ENCODE data around the gene CRELD2. TPM values are rescaled to one million over a fixed set of nuclear protein-coding genes. Genes with fewer than 3 reads are reported as not detected.

Gene CRELD2
- total and polyA plus RNA-seq, 2 of the 8 experiments (the other 6 are each of a cell fraction or from before 2014, with no cell fraction given), result 24.5 to 36.6 TPM

DNA sequence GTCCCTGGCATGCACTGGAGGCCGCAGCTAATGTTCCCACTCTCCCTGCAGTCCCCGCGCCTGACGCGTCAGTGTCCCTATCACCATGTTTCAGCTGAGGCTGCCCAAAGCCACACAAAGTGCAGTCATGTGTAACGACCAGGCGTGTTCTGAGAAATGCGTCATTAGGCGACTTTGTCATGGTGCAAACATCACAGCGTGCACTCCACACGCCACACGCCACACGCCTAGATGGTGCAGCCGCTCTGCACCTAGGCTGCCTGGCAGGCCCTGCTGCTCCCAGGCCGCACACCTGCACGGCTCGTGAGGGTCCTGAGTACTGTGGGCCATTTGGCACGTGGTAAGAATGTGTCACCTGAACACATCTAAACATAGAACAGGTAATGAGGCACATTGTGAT, 2.4 kb downstream of the CRELD2 start:
- Histone ChIP-seq H3K4me1 (replicated peaks in 1 of 4; ENCODE audit: control insufficient read depth in 3 of 4, insufficient read depth in 4 of 4, low read length in 3 of 4) (peaks cover 0 to 10% (median 1%) of the 10 kb centered on the region in 4 experiments; a peak in 5 of 7 replicates), H2BK20ac (ENCODE audit: low read length) (no peak overlapping the region), H2BK120ac (replicated peaks; ENCODE audit: low read depth, low read length) (no peak overlapping the region), H3K4ac (replicated peaks; ENCODE audit: insufficient read length, low read depth, low read length) (no peak overlapping the region), H3K4me2 (ENCODE audit: insufficient read depth in 1 of 2, low read depth in 2 of 2, low read length in 2 of 2) (no peak overlapping the region), H3K14ac (ENCODE audit: insufficient read length) (no peak overlapping the region), H3K9me3 (ENCODE audit: insufficient read depth in 2 of 2, low read depth in 1 of 2, low read length in 1 of 2) (no peaks in the 10 kb centered on the region), H2AK5ac (ENCODE audit: low read depth, low read length) (no peak overlapping the region), H3K18ac (ENCODE audit: extremely low read depth, low read length) (no peak overlapping the region), H3K36me3 (ENCODE audit: control insufficient read depth in 2 of 4, insufficient read depth in 4 of 4, low read length in 3 of 4) (peaks cover 0 to 3% (median 2%) of the 10 kb centered on the region in 4 experiments; a peak in 1 of 8 replicates), H4K5ac (ENCODE audit: insufficient read length, low read depth, low read length) (no peak overlapping the region), H4K20me1 (replicated peaks in 1 of 2; ENCODE audit: control insufficient read depth in 1 of 2, insufficient read depth in 2 of 2, low read length in 2 of 2) (peaks cover 2 to 3% of the 10 kb centered on the region in 2 experiments), H3K79me2 (ENCODE audit: control insufficient read depth in 1 of 2, insufficient read depth in 2 of 2, low read length in 2 of 2) (peaks cover 0 to 8% of the 10 kb centered on the region in 2 experiments; a peak in 1 of 4 replicates), H3K9ac (replicated peaks in 1 of 4; ENCODE audit: extremely low read depth in 1 of 4, low read depth in 3 of 4, low read length in 3 of 4) (no peak overlapping the region), H3K23ac (ENCODE audit: insufficient read length) (no peak overlapping the region), H3K4me3 (ENCODE audit: extremely low read depth in 1 of 4, insufficient read depth in 2 of 4, low read depth in 3 of 4, low read length in 4 of 4) (no peak overlapping the region), H3K79me1 (ENCODE audit: low read depth, low read length) (peaks cover 3% of the 10 kb centered on the region; the same call in 1 of the 2 replicates), H3K27ac (ENCODE audit: low read depth, low read length) (no peak overlapping the region), H4K8ac (ENCODE audit: extremely low read depth, insufficient read depth, low read length) (no peak overlapping the region), H2BK12ac (ENCODE audit: low read depth, low read length) (no peak overlapping the region), H3K23me2 (ENCODE audit: low read depth, low read length) (peaks cover 9% of the 10 kb centered on the region; the same call in 1 of the 2 replicates), H3K56ac (replicated peaks; ENCODE audit: insufficient read length, low read depth, low read length) (no peak overlapping the region), H3K27me3 (replicated peaks in 1 of 4; ENCODE audit: control insufficient read depth in 3 of 4, extremely low read depth in 1 of 4, insufficient read depth in 3 of 4, low read length in 3 of 4) (no peaks in the 10 kb centered on the region; a peak in 2 of 7 replicates), H2AFZ (ENCODE audit: low read length) (no peak overlapping the region), H4K91ac (replicated peaks; ENCODE audit: insufficient read length, low read length) (no peak overlapping the region), H2BK15ac (ENCODE audit: low read length) (no peak overlapping the region), H2BK5ac (ENCODE audit: low read depth, low read length) (peak overlapping the region; percentile 26; the same call in 1 of the 2 replicates)
- TF ChIP-seq HDAC6 (IDR thresholded peaks at IDR 0.05; ENCODE audit: low read depth, low read length), result no peak
- no peak for TF ChIP-seq MAX (IDR thresholded peaks at IDR 0.05)
- POLR2A ChIA-PET (ENCODE audit: partially characterized antibody), result interaction anchor here (0.8 kb wide), 1 partner anchor 40 kb away, joined by 3 read pairs; no protein-coding TSS in a partner anchor
- 92% methylated on average over 18 of the region's 18 CpGs; no CpG with 5 or more reads in 1 of the 2 experiments for WGBS, 2 experiments (ENCODE audit: extremely low coverage in 1 of 2, insufficient coverage in 1 of 2, insufficient read length in 1 of 2, insufficient replicate concordance in 2 of 2, low coverage in 1 of 2, low lambda C conversion rate in 2 of 2, missing lambda C conversion rate in 1 of 2)
- FAIRE-seq (no peak), DNase-seq (ENCODE audit: low read depth in 1 of 2, low spot score in 2 of 2) (no peak)
- CTCF ChIA-PET (ENCODE audit: partially characterized antibody), result interaction anchor here (0.9 to 2.0 kb wide), 2 partner anchors 10 to 110 kb away, joined by 4 to 7 read pairs; no protein-coding TSS in a partner anchor
